Tibial nerve (tissue), 4 donors: Measurements from ENCODE around the gene ETFA.

Experiments used
- CTCF ChIP-seq, 5 experiments: fragments of 200-600 bp in 3 of 5; fragments of 450-650 bp in 2 of 5; sonication (generic) in 3 of 5; IDR thresholded peaks; one replicate each; pipeline ENCODE4 v1.5.1; 2016 to 2019; ENCODE audit warnings: antibody characterized with exemption in 5 of 5, mild to moderate bottlenecking in 3 of 5, moderate library complexity in 2 of 5
- EP300 ChIP-seq, 2 donors: sonication (generic); formaldehyde crosslinking; IDR thresholded peaks; one replicate each; pipeline ENCODE4 v1.6.1; 2017; ENCODE audit warnings: antibody characterized with exemption in 2 of 2, mild to moderate bottlenecking in 1 of 2

GRCh38 chr15:76303909-76304308, 7.4 kb downstream of the ETFA start:
- TF ChIP-seq CTCF (IDR thresholded peaks at IDR 0.05) (no peak), EP300 (IDR thresholded peaks at IDR 0.05) (no peak)
